ENCODE measurements around the gene SLC9A4.

DNA sequence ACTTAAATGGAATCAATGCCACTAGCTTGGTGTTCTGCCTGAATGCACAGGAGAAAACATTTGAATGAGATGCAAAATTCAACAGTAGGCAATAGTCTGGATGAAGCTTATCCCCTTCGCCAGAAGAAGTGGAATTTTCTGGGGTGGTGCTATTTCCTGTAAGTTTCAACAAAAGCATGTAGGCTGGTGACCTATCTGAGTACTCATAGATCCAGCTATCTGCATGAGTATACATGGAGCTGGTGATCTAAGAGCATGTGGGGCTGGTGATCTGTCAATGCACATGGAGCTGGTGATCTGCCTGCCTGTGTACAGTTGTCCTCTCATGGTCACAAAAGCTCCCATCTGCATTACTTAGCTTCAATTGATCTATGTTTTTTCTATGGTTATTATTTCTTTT lies 71.2 kb downstream of the SLC9A4 start:
- no peak for TF ChIP-seq ZNF274 (IDR thresholded peaks at IDR 0.05; ENCODE audit: low read depth, low read length)
- no peak for TF ChIP-seq SUZ12 (IDR thresholded peaks at IDR 0.05; ENCODE audit: extremely low read depth, insufficient read depth, insufficient read length)

Measured in NT2/D1 (cell line).